HEK293 (cell line): ENCODE data around the gene CACNA1D.
A peak's percentile ranks its signal among the peaks of the same experiment; 100 is the strongest.

Experiments
- CTCF ChIA-PET: fragments of 350-600 bp; formaldehyde crosslinking; extraction: SDS; loops from one replicate; lab custom pipeline; 2021; ENCODE audit warnings: antibody characterized with exemption; lab: Yijun Ruan, JAX
- POLR2A ChIA-PET: fragments of 300-600 bp; formaldehyde crosslinking; extraction: SDS; loops from one replicate; lab custom pipeline; 2020; ENCODE audit warnings: antibody characterized with exemption, inconsistent platforms; lab: Yijun Ruan, JAX
- H3K27ac ChIP-seq: fragments of 200-500 bp; sonication (Bioruptor generic); 2 replicates; pipeline ENCODE4 v1.5.1; 2014; ENCODE audit warnings: low read depth, low read length, control low read depth, inconsistent platforms; ENCODE audit errors: extremely low read depth
- H3K36me3 ChIP-seq, 2 experiments: fragments of 200-500 bp in 1 of 2; sonication (Bioruptor generic) in 1 of 2; 1 replicate in 1 of 2; 2 replicates in 1 of 2; pipeline ENCODE4 v1.5.1; 2014 to 2017; ENCODE audit warnings: inconsistent platforms in 2 of 2, low read length in 2 of 2; ENCODE audit not compliant: control insufficient read depth in 2 of 2, insufficient read depth in 1 of 2
- H3K4me1 ChIP-seq: fragments of 200-500 bp; sonication (Bioruptor generic); 2 replicates; pipeline ENCODE4 v1.5.1; 2014; ENCODE audit warnings: mild to moderate bottlenecking, low read length, inconsistent platforms; ENCODE audit not compliant: control insufficient read depth, insufficient read depth
- H3K4me3 ChIP-seq: 2 replicates; pipeline ENCODE4 v1.5.1; 2011; ENCODE audit warnings: low read depth, mild to moderate bottlenecking, control low read depth, low read length, moderate library complexity
- H3K9me3 ChIP-seq: fragments of 200-500 bp; sonication (Bioruptor generic); 2 replicates; pipeline ENCODE4 v1.5.1; 2014; ENCODE audit warnings: low read depth, low read length, inconsistent platforms; ENCODE audit not compliant: control insufficient read depth, insufficient read depth
- GLIS1 ChIP-seq: fragments of 450-650 bp; formaldehyde crosslinking; IDR thresholded peaks from 2 replicates; pipeline ENCODE4 v1.5.1; 2016; ENCODE audit warnings: missing biosample characterization, missing genetic modification characterization
- IKZF3 ChIP-seq: fragments of 450-650 bp; IDR thresholded peaks from 2 replicates; pipeline ENCODE4 v1.5.0; 2018; ENCODE audit warnings: missing biosample characterization, mild to moderate bottlenecking, missing genetic modification characterization, moderate library complexity
- KLF1 ChIP-seq: fragments of 450-650 bp; formaldehyde crosslinking; IDR thresholded peaks from 2 replicates; pipeline ENCODE4 v1.5.1; 2016; ENCODE audit warnings: missing biosample characterization, missing genetic modification characterization
- OVOL3 ChIP-seq: fragments of 450-650 bp; formaldehyde crosslinking; IDR thresholded peaks from 2 replicates; pipeline ENCODE4 v1.5.1; 2016; ENCODE audit warnings: missing biosample characterization, missing genetic modification characterization
- SCRT1 ChIP-seq: fragments of 450-650 bp; formaldehyde crosslinking; IDR thresholded peaks from 2 replicates; pipeline ENCODE4 v1.5.1; 2016; ENCODE audit warnings: missing biosample characterization, missing genetic modification characterization, borderline replicate concordance
- WT1 ChIP-seq: fragments of 450-650 bp; formaldehyde crosslinking; IDR thresholded peaks from 2 replicates; pipeline ENCODE4 v1.5.1; 2016; ENCODE audit warnings: missing biosample characterization, missing genetic modification characterization
- YY1 ChIP-seq: fragments of 450-650 bp; formaldehyde crosslinking; IDR thresholded peaks from 2 replicates; pipeline ENCODE4 v1.5.1; 2018; ENCODE audit warnings: missing biosample characterization, missing genetic modification characterization
- ZFP37 ChIP-seq: fragments of 450-650 bp; formaldehyde crosslinking; IDR thresholded peaks from 2 replicates; pipeline ENCODE4 v1.5.1; 2016; ENCODE audit warnings: missing biosample characterization, missing genetic modification characterization
- ZNF184 ChIP-seq: fragments of 450-650 bp; IDR thresholded peaks from 2 replicates; pipeline ENCODE4 v1.5.1; 2018; ENCODE audit warnings: missing biosample characterization, mild to moderate bottlenecking, missing genetic modification characterization
- ZNF223 ChIP-seq: fragments of 450-650 bp; formaldehyde crosslinking; IDR thresholded peaks from 2 replicates; pipeline ENCODE4 v1.5.1; 2016; ENCODE audit warnings: missing biosample characterization, missing genetic modification characterization
- ZNF311 ChIP-seq: fragments of 450-650 bp; formaldehyde crosslinking; IDR thresholded peaks from 2 replicates; pipeline ENCODE4 v1.5.1; 2017; ENCODE audit warnings: missing biosample characterization, missing genetic modification characterization, borderline replicate concordance
- ZNF335 ChIP-seq: fragments of 450-650 bp; formaldehyde crosslinking; conservative IDR thresholded peaks from 2 replicates; pipeline ENCODE4 v1.5.1; 2016; ENCODE audit warnings: missing biosample characterization, missing genetic modification characterization
- ZNF521 ChIP-seq: fragments of 450-650 bp; formaldehyde crosslinking; IDR thresholded peaks from 2 replicates; pipeline ENCODE4 v1.5.1; 2017; ENCODE audit warnings: missing biosample characterization, mild to moderate bottlenecking, missing genetic modification characterization
- ZNF558 ChIP-seq: fragments of 450-650 bp; formaldehyde crosslinking; IDR thresholded peaks from 2 replicates; pipeline ENCODE4 v1.5.1; 2016; ENCODE audit warnings: missing biosample characterization, missing genetic modification characterization
- ZNF596 ChIP-seq: fragments of 450-650 bp; IDR thresholded peaks from 2 replicates; pipeline ENCODE4 v1.5.0; 2018; ENCODE audit warnings: missing biosample characterization, mild to moderate bottlenecking, missing genetic modification characterization, moderate library complexity
- ZNF654 ChIP-seq: fragments of 450-650 bp; formaldehyde crosslinking; IDR thresholded peaks from 2 replicates; pipeline ENCODE4 v1.5.1; 2016; ENCODE audit warnings: low read depth, missing biosample characterization, missing genetic modification characterization
- TF ChIP-seq, protein P1 (sequence below): fragments of 450-650 bp; formaldehyde crosslinking; IDR thresholded peaks from 2 replicates; pipeline ENCODE4 v1.5.1; 2016; ENCODE audit warnings: missing biosample characterization, missing genetic modification characterization, low read depth
- TF ChIP-seq, protein P2 (sequence below): fragments of 450-650 bp; formaldehyde crosslinking; IDR thresholded peaks from 2 replicates; pipeline ENCODE4 v1.5.1; 2016; ENCODE audit warnings: missing biosample characterization, missing genetic modification characterization
- TF ChIP-seq, protein P3 (sequence below): fragments of 450-650 bp; formaldehyde crosslinking; IDR thresholded peaks from 2 replicates; pipeline ENCODE4 v1.5.1; 2016; ENCODE audit warnings: missing biosample characterization, missing genetic modification characterization, low read depth
- TF ChIP-seq, protein P4 (sequence below): fragments of 450-650 bp; formaldehyde crosslinking; IDR thresholded peaks from 2 replicates; pipeline ENCODE4 v1.5.1; 2016; ENCODE audit warnings: missing biosample characterization, missing genetic modification characterization
- TF ChIP-seq, protein P5 (sequence below): sonication (generic); formaldehyde crosslinking; IDR thresholded peaks from 2 replicates; pipeline ENCODE4 v1.8.1; 2022; ENCODE audit warnings: mild to moderate bottlenecking, moderate library complexity, missing genetic modification reagents

The CACNA1D gene

DNA sequence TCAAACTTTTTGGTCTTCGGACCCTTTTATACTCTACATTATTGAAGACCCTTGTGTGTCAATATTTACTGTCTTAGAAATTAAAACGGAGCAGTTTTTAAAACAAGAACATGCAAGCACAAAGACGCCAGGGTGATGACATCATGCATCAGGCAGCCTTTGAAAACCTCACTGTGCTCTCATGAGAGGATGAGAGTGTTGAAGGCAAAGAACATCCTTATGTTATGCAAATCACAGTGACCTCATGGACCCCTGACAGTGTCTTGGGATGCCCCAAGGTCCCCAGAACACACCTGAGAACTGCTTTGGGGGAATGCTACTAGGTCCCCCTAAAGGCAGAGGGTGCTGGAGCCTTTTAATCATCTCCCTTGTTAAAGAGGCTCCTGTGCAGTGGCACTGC, 300.2 kb downstream of the CACNA1D start:
- H3K4me1 ChIP-seq: no peaks in the 10 kb centered on the region
- no peaks in the 10 kb centered on the region for H3K9me3 ChIP-seq
- H3K4me3 ChIP-seq: no peak overlapping the region
- POLR2A ChIA-PET: no interaction called here
- CTCF ChIA-PET: no interaction called here
- H3K27ac ChIP-seq: no peak overlapping the region
- no peaks in the 10 kb centered on the region for H3K36me3 ChIP-seq
- TF ChIP-seq ZNF335 (tag by site-specific recombination): peak; percentile 28; the same call in 1 of the 2 replicates
- TF ChIP-seq ZNF596 (tag by site-specific recombination): no peak
- no peak for TF ChIP-seq OVOL3 (tag by site-specific recombination)
- TF ChIP-seq ZFP37 (tag by site-specific recombination): no peak
- TF ChIP-seq IKZF3 (tag by site-specific recombination): no peak
- TF ChIP-seq, protein P1, sequence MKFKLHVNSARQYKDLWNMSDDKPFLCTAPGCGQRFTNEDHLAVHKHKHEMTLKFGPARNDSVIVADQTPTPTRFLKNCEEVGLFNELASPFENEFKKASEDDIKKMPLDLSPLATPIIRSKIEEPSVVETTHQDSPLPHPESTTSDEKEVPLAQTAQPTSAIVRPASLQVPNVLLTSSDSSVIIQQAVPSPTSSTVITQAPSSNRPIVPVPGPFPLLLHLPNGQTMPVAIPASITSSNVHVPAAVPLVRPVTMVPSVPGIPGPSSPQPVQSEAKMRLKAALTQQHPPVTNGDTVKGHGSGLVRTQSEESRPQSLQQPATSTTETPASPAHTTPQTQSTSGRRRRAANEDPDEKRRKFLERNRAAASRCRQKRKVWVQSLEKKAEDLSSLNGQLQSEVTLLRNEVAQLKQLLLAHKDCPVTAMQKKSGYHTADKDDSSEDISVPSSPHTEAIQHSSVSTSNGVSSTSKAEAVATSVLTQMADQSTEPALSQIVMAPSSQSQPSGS (tag by site-specific recombination): peak; percentile 64
- no peak for TF ChIP-seq KLF1 (tag by site-specific recombination)
- TF ChIP-seq SCRT1 (tag by site-specific recombination): no peak
- no peak for TF ChIP-seq ZNF654 (tag by site-specific recombination)
- no peak for TF ChIP-seq ZNF311 (tag by site-specific recombination)
- TF ChIP-seq, protein P2, sequence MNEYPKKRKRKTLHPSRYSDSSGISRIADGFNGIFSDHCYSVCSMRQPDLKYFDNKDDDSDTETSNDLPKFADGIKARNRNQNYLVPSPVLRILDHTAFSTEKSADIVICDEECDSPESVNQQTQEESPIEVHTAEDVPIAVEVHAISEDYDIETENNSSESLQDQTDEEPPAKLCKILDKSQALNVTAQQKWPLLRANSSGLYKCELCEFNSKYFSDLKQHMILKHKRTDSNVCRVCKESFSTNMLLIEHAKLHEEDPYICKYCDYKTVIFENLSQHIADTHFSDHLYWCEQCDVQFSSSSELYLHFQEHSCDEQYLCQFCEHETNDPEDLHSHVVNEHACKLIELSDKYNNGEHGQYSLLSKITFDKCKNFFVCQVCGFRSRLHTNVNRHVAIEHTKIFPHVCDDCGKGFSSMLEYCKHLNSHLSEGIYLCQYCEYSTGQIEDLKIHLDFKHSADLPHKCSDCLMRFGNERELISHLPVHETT (tag by site-specific recombination): no peak
- TF ChIP-seq, protein P3, sequence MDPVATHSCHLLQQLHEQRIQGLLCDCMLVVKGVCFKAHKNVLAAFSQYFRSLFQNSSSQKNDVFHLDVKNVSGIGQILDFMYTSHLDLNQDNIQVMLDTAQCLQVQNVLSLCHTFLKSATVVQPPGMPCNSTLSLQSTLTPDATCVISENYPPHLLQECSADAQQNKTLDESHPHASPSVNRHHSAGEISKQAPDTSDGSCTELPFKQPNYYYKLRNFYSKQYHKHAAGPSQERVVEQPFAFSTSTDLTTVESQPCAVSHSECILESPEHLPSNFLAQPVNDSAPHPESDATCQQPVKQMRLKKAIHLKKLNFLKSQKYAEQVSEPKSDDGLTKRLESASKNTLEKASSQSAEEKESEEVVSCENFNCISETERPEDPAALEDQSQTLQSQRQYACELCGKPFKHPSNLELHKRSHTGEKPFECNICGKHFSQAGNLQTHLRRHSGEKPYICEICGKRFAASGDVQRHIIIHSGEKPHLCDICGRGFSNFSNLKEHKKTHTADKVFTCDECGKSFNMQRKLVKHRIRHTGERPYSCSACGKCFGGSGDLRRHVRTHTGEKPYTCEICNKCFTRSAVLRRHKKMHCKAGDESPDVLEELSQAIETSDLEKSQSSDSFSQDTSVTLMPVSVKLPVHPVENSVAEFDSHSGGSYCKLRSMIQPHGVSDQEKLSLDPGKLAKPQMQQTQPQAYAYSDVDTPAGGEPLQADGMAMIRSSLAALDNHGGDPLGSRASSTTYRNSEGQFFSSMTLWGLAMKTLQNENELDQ: no peak
- no peak for TF ChIP-seq ZNF223 (tag by site-specific recombination)
- TF ChIP-seq, protein P4, sequence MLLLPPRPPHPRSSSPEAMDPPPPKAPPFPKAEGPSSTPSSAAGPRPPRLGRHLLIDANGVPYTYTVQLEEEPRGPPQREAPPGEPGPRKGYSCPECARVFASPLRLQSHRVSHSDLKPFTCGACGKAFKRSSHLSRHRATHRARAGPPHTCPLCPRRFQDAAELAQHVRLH (tag by site-specific recombination): no peak

DNA sequence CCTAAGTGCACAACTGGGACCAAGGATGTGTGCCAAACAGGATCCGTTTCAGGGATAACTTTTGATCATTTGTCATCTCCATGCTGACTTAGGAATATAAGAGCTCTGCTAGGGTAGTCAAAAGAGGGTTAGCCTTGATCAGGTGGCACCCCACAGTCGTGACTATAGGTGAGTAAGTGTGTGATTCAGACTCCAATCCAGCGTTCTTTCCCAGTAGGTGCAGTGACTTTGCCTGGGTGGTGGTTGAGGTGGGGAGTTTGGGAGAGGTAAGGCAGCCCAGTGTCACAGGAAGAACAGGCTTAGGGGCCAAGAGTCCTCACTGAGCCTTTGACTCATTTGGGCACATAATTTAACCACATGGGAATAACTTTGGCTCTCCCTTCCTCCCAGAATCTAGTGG, 300.8 kb downstream of the CACNA1D start:
- TF ChIP-seq GLIS1 (tag by site-specific recombination) (no peak), YY1 (tag by site-specific recombination) (no peak), ZNF521 (tag by site-specific recombination) (no peak), ZNF654 (tag by site-specific recombination) (no peak), WT1 (tag by site-specific recombination) (no peak), ZNF558 (tag by site-specific recombination) (no peak), ZNF184 (tag by site-specific recombination) (no peak)
- TF ChIP-seq, protein P3: no peak
- TF ChIP-seq, protein P5, sequence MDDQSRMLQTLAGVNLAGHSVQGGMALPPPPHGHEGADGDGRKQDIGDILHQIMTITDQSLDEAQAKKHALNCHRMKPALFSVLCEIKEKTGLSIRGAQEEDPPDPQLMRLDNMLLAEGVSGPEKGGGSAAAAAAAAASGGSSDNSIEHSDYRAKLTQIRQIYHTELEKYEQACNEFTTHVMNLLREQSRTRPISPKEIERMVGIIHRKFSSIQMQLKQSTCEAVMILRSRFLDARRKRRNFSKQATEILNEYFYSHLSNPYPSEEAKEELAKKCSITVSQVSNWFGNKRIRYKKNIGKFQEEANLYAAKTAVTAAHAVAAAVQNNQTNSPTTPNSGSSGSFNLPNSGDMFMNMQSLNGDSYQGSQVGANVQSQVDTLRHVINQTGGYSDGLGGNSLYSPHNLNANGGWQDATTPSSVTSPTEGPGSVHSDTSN: no peak
- no peak overlapping the region for H3K27ac ChIP-seq
- CTCF ChIA-PET: interaction anchor here (0.6 to 0.7 kb wide), 2 partner anchors 20 to 56 kb away, joined by 3 read pairs; no protein-coding TSS in a partner anchor

More for the DNA sequence above, 300.8 kb downstream of the CACNA1D start:
- POLR2A ChIA-PET: no interaction called here
- Histone ChIP-seq H3K4me3 (no peak overlapping the region), H3K4me1 (no peaks in the 10 kb centered on the region), H3K36me3 (no peaks in the 10 kb centered on the region), H3K9me3 (no peaks in the 10 kb centered on the region)
